HepG2 (cell line): ENCODE data around the gene ZFX. TPM values are rescaled to one million over a fixed set of nuclear protein-coding genes. Genes with fewer than 3 reads are reported as not detected.

ENCODE experiments used
- ELF3 ChIP-seq: IDR thresholded peaks from 2 replicates; pipeline ENCODE4 v1.6.1; 2016; ENCODE audit warnings: missing genetic modification reagents, missing compliant biosample characterization
- FOXO1 ChIP-seq: sonication (generic); formaldehyde crosslinking; IDR thresholded peaks from 2 replicates; pipeline ENCODE4 v1.4.0; 2020; ENCODE audit warnings: missing genetic modification reagents
- GATAD2A ChIP-seq: IDR thresholded peaks from 2 replicates; pipeline ENCODE4 v1.6.1; 2016
- HDAC1 ChIP-seq: sonication (generic); formaldehyde crosslinking; IDR thresholded peaks from 2 replicates; pipeline ENCODE4 v1.5.1; 2020; ENCODE audit warnings: mild to moderate bottlenecking, missing genetic modification reagents
- HNRNPUL1 ChIP-seq: fragments of 200-400 bp; formaldehyde crosslinking; IDR thresholded peaks from 2 replicates; pipeline ENCODE4 v1.6.1; 2017; ENCODE audit warnings: low read depth, mild to moderate bottlenecking, low read length, moderate library complexity
- KDM3A ChIP-seq: IDR thresholded peaks from 2 replicates; pipeline ENCODE4 v1.6.1; 2018; ENCODE audit warnings: low read depth, missing compliant biosample characterization
- NFE2L1 ChIP-seq: sonication (generic); formaldehyde crosslinking; IDR thresholded peaks from 2 replicates; pipeline ENCODE4 v1.4.0; 2020; ENCODE audit warnings: missing genetic modification reagents, mild to moderate bottlenecking, borderline replicate concordance
- RBM39 ChIP-seq: fragments of 200-400 bp; formaldehyde crosslinking; IDR thresholded peaks from one replicate; pipeline ENCODE4 v1.6.1; 2018; ENCODE audit warnings: antibody characterized with exemption, mild to moderate bottlenecking, low read depth, low read length; ENCODE audit not compliant: poor library complexity, severe bottlenecking
- SIN3A ChIP-seq: IDR thresholded peaks from 2 replicates; pipeline ENCODE4 v1.6.1; 2011; ENCODE audit warnings: low read depth, mild to moderate bottlenecking, control low read depth, low read length, borderline replicate concordance
- SIX1 ChIP-seq: sonication (generic); formaldehyde crosslinking; IDR thresholded peaks from 2 replicates; pipeline ENCODE4 v1.4.0; 2020; ENCODE audit warnings: missing genetic modification reagents, borderline replicate concordance
- U2AF1 ChIP-seq: fragments of 200-400 bp; formaldehyde crosslinking; optimal IDR thresholded peaks from 2 replicates; pipeline ENCODE3; 2017; ENCODE audit warnings: mild to moderate bottlenecking, low read depth, low read length
- ZBTB46 ChIP-seq: sonication (generic); formaldehyde crosslinking; IDR thresholded peaks from 2 replicates; pipeline ENCODE4 v1.4.0; 2020; ENCODE audit warnings: mild to moderate bottlenecking, missing genetic modification reagents, borderline replicate concordance
- ZFYVE20 ChIP-seq: sonication (generic); formaldehyde crosslinking; IDR thresholded peaks from 2 replicates; pipeline ENCODE4 v1.8.0; 2023; ENCODE audit warnings: low read depth, mild to moderate bottlenecking, moderate library complexity, missing genetic modification reagents, borderline replicate concordance
- ZNF407 ChIP-seq: sonication (generic); formaldehyde crosslinking; IDR thresholded peaks from one replicate; pipeline ENCODE4 v1.5.1; 2020; ENCODE audit warnings: mild to moderate bottlenecking, missing genetic modification reagents; ENCODE audit errors: not compliant biosample characterization
- ZNF546 ChIP-seq: sonication (generic); formaldehyde crosslinking; conservative IDR thresholded peaks from 2 replicates; pipeline ENCODE4 v1.8.1; 2023; ENCODE audit warnings: mild to moderate bottlenecking, missing genetic modification reagents
- ZNF674 ChIP-seq: sonication (generic); formaldehyde crosslinking; IDR thresholded peaks from 2 replicates; pipeline ENCODE4 v1.5.0; 2020; ENCODE audit warnings: low read depth, mild to moderate bottlenecking, missing genetic modification reagents
- ZSCAN20 ChIP-seq: sonication (generic); formaldehyde crosslinking; IDR thresholded peaks from 2 replicates; pipeline ENCODE4 v1.4.0; 2020; ENCODE audit warnings: missing genetic modification reagents, mild to moderate bottlenecking, borderline replicate concordance
- polyA plus RNA-seq, 8 experiments: library from polyadenylated mRNA; depleted of rRNA in 3 of 8; stranded (reverse) in 7 of 8; unstranded in 1 of 8; fragments of >200 nt; fragmentation: Illumina TruSeq in 4 of 8; extraction: Trizol in 4 of 8; gene quantifications; 2 replicates each; pipeline versions ENCODE4 v1.2.1 to v1.2.3, GENCODE V29; 2011 to 2016; ENCODE audit warnings: low read depth in 4 of 8, missing spikeins in 1 of 8, mixed read lengths in 1 of 8; ENCODE audit not compliant: insufficient read depth in 1 of 8
- total RNA-seq, 5 experiments: library from RNA; depleted of rRNA; stranded (reverse); fragments of >200 nt; fragmentation: Illumina TruSeq; extraction: Trizol; gene quantifications; 2 replicates each; pipeline ENCODE4 v1.2.3, GENCODE V29; 2016; ENCODE audit warnings: low read depth in 1 of 5
- TF ChIP-seq, protein P1 (sequence below): fragments of 450-650 bp; IDR thresholded peaks from 2 replicates; pipeline ENCODE4 v1.6.1; 2017

ZFX gene
- total and polyA plus RNA-seq, 2 of the 13 experiments (the other 11 are each of a cell fraction or from before 2014, with no cell fraction given), result 13.8 to 37.3 TPM

DNA sequence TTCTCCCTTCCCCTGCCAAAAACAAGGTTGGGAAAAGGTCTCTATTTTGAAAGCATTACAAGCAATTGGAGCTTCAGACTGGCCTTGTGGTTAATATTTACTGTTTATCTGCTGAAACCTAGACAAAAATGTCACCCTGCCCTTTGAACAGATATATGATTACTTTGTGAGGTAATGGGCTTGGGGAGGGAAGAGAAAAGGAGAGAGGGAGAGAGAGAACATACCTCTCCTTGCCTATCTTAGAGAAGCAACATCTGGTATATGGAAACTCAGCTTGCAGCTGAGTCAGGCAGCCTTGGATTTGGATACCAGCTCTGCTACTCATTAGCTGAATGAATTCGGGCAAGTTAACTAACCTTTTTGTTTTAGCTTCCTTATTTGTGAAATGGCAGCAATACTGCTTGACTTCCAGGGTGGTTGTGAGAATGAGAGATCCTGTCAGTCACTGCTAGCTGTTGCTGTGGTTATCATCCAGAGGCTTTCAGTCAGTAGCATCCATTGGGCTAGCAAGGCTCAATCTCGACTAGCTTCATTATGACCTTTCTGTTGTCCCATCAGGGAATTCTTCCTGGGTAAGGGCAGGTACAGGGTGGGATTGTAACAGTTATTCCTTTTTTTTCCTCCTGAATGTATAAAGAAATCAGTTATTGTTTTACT is 41.1 kb downstream of the ZFX start (continued):
- TF ChIP-seq ZNF407 (no peak), ZNF674 (no peak), KDM3A (no peak), RBM39 (no peak), HNRNPUL1 (no peak), SIN3A (peak; percentile 73; the same call in 1 of the 2 replicates), HDAC1 (CRISPR knock-in tag) (peak; percentile 67; the same call in 1 of the 2 replicates), ZFYVE20 (CRISPR knock-in tag) (no peak), NFE2L1 (no peak), ZBTB46 (CRISPR knock-in tag) (no peak), GATAD2A (peak; percentile 75), ZNF546 (no peak), U2AF1 (no peak), SIX1 (CRISPR knock-in tag) (peak; percentile 74; the same call in 1 of the 2 replicates), ELF3 (CRISPR knock-in tag) (peak; percentile 47; the same call in 1 of the 2 replicates), FOXO1 (CRISPR knock-in tag) (peak; percentile 79; the same call in 1 of the 2 replicates), ZSCAN20 (no peak)
- TF ChIP-seq, protein P1, sequence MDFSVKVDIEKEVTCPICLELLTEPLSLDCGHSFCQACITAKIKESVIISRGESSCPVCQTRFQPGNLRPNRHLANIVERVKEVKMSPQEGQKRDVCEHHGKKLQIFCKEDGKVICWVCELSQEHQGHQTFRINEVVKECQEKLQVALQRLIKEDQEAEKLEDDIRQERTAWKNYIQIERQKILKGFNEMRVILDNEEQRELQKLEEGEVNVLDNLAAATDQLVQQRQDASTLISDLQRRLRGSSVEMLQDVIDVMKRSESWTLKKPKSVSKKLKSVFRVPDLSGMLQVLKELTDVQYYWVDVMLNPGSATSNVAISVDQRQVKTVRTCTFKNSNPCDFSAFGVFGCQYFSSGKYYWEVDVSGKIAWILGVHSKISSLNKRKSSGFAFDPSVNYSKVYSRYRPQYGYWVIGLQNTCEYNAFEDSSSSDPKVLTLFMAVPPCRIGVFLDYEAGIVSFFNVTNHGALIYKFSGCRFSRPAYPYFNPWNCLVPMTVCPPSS, result no peak
